ENCODE measurements around the gene LYSMD2. TPM values are rescaled to one million over a fixed set of nuclear protein-coding genes. Genes with fewer than 3 reads are reported as not detected.

LYSMD2 gene
- total RNA-seq, 1 donor from 2014 or later = 16.4 TPM

- no peak for DNase-seq (ENCODE audit: low read depth in 2 of 2)
Measured at GRCh38 chr15:51720201-51720995, 17.1 kb downstream of the LYSMD2 start.

- no peak for DNase-seq (ENCODE audit: low read depth in 2 of 2)
Measured at GRCh38 chr15:51718746-51719145, 18.7 kb downstream of the LYSMD2 start.

GRCh38 chr15:51718219-51718618 is 19.2 kb downstream of the LYSMD2 start:
- no peak for DNase-seq (ENCODE audit: low read depth in 2 of 2)

GRCh38 chr15:51714911-51715310 is 22.5 kb downstream of the LYSMD2 start:
- no peak for DNase-seq (ENCODE audit: low read depth in 2 of 2)

GRCh38 chr15:51714162-51714561 is 23.3 kb downstream of the LYSMD2 start:
- no peak for DNase-seq (ENCODE audit: low read depth in 2 of 2)

- no peak for DNase-seq (ENCODE audit: low read depth in 2 of 2)
Measured at GRCh38 chr15:51709031-51709430, 28.4 kb downstream of the LYSMD2 start.

GRCh38 chr15:51708013-51708412 is 29.4 kb downstream of the LYSMD2 start:
- DNase-seq (ENCODE audit: low read depth in 2 of 2) = no peak

- DNase-seq (ENCODE audit: low read depth in 2 of 2) = no peak
Measured at GRCh38 chr15:51706926-51707608, 30.4 kb downstream of the LYSMD2 start.

- DNase-seq (ENCODE audit: low read depth in 2 of 2) = no peak
Measured at GRCh38 chr15:51706291-51706690, 31.2 kb downstream of the LYSMD2 start.

GRCh38 chr15:51702710-51703109 is 34.7 kb downstream of the LYSMD2 start:
- DNase-seq (ENCODE audit: low read depth in 2 of 2) = no peak

- no peak for DNase-seq (ENCODE audit: low read depth in 2 of 2)
Measured at GRCh38 chr15:51699373-51699772, 38.1 kb downstream of the LYSMD2 start.

- no peak for DNase-seq (ENCODE audit: low read depth in 2 of 2)
Measured at GRCh38 chr15:51697163-51697562, 40.3 kb downstream of the LYSMD2 start.

GRCh38 chr15:51696566-51696965 is 40.9 kb downstream of the LYSMD2 start:
- no peak for DNase-seq (ENCODE audit: low read depth in 2 of 2)

- peak in 1 of 2 donors; percentile 5 for DNase-seq (ENCODE audit: low read depth in 2 of 2)
Measured at GRCh38 chr15:51692154-51692553, 45.3 kb downstream of the LYSMD2 start.

GRCh38 chr15:51688863-51689262 is 48.6 kb downstream of the LYSMD2 start:
- no peak for DNase-seq (ENCODE audit: low read depth in 2 of 2)

- DNase-seq (ENCODE audit: low read depth in 2 of 2) = no peak
Measured at GRCh38 chr15:51687565-51687964, 49.9 kb downstream of the LYSMD2 start.

GRCh38 chr15:51681303-51681963 is 56.0 kb downstream of the LYSMD2 start, which contains the start of gene SCG3:
Gene SCG3, plus strand, starts transcription at chr15:51681503. Its CDS starts 253 bp downstream, at chr15:51681756.
- DNase-seq (ENCODE audit: low read depth in 2 of 2) = peak; percentile 68 to 78

GRCh38 chr15:51680321-51680720 is 57.1 kb downstream of the LYSMD2 start:
- DNase-seq (ENCODE audit: low read depth in 2 of 2) = no peak

GRCh38 chr15:51678096-51678495 is 59.4 kb downstream of the LYSMD2 start:
- DNase-seq (ENCODE audit: low read depth in 2 of 2) = no peak

- DNase-seq (ENCODE audit: low read depth in 2 of 2) = no peak
Measured at GRCh38 chr15:51677452-51677851, 60.0 kb downstream of the LYSMD2 start.

GRCh38 chr15:51677021-51677420 is 60.4 kb downstream of the LYSMD2 start:
- DNase-seq (ENCODE audit: low read depth in 2 of 2) = no peak

- no peak for DNase-seq (ENCODE audit: low read depth in 2 of 2)
Measured at GRCh38 chr15:51675234-51675633, 62.2 kb downstream of the LYSMD2 start.

Measured in dermis microvascular lymphatic vessel endothelial cell (primary cell).